ENCODE data around the gene TNFRSF4. TPM values are rescaled to one million over a fixed set of nuclear protein-coding genes. Genes with fewer than 3 reads are reported as not detected.
A peak's percentile ranks its signal among the peaks of the same experiment; 100 is the strongest.

The TNFRSF4 gene
- total and polyA plus RNA-seq, 2 of the 13 experiments (the other 11 are each of a cell fraction or from before 2014, with no cell fraction given) = not detected

DNA sequence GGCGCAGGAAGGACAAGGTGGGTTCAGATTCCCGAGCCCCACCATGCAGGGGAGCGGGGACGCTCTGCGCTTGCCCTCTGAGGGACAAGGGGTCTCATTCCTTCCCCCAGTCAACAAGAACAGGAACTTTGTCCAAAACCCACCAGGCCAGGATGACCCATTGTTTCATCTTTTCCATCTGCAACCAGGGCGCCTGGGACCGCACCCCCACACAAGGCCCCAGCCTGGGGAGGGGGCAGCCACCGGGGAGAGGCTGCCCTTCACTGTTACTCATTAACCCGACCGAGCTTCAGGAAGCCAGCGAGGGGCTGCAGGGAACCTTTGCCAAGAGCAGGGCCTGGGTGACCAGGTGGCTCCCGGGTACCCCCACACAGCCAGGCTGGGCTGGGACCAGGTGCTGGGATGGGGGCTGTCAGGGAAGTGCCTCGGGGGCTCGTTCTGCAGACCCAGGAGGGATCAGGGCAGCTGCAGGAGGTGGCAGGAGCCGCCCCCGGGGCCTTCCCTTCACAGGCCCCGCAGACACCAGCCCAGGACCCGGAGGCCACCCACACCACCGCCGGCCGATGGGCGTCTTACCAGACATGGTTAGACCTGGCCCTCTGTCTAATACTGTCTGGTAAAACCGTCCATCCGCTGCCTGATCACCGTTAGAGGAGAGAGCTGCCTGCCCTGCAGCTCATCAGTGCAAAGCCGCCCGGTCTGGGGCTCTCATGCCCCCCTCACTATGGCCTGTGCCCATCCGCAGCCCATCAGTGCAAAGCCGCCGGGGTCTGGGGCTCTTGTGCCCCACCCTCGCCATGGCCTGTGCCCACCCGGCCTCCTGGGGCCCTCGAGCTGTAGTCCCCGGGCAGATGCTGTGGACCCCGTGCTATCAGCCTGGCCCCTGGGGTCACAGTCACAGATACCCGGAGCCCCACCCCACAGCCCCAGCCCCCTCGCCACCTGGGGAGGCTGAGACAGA, 45.2 kb downstream of the TNFRSF4 start (continued):
- TF ChIP-seq ZNF543 (CRISPR knock-in tag; IDR thresholded peaks at IDR 0.05) (no peak), TCF7 (IDR thresholded peaks at IDR 0.05; ENCODE audit: low read depth) (no peak), REXO4 (CRISPR knock-in tag; IDR thresholded peaks at IDR 0.05; ENCODE audit: borderline replicate concordance) (no peak), ELF3 (CRISPR knock-in tag; IDR thresholded peaks at IDR 0.05) (no peak), ZNF644 (CRISPR knock-in tag; IDR thresholded peaks at IDR 0.05; ENCODE audit: low read depth) (no peak), ZNF552 (CRISPR knock-in tag; IDR thresholded peaks at IDR 0.05; ENCODE audit: borderline replicate concordance) (no peak), XRCC5 (optimal IDR thresholded peaks at IDR 0.05; ENCODE audit: low read length) (no peak), NFE2 (CRISPR knock-in tag; IDR thresholded peaks at IDR 0.05) (no peak), FOXJ3 (CRISPR knock-in tag; IDR thresholded peaks at IDR 0.05; ENCODE audit: borderline replicate concordance) (no peak), ZNF776 (CRISPR knock-in tag; IDR thresholded peaks at IDR 0.05) (no peak), ZNF674 (CRISPR knock-in tag; IDR thresholded peaks at IDR 0.05; ENCODE audit: low read depth) (no peak), RBM39 (IDR thresholded peaks at IDR 0.05; ENCODE audit: low read depth, low read length, poor library complexity, severe bottlenecking) (peak; percentile 64), ZNF251 (CRISPR knock-in tag; IDR thresholded peaks at IDR 0.05) (no peak), ADNP (CRISPR knock-in tag; IDR thresholded peaks at IDR 0.05) (no peak), ESRRA (CRISPR knock-in tag; IDR thresholded peaks at IDR 0.05; ENCODE audit: low read depth) (no peak)
- TF ChIP-seq, protein P1, sequence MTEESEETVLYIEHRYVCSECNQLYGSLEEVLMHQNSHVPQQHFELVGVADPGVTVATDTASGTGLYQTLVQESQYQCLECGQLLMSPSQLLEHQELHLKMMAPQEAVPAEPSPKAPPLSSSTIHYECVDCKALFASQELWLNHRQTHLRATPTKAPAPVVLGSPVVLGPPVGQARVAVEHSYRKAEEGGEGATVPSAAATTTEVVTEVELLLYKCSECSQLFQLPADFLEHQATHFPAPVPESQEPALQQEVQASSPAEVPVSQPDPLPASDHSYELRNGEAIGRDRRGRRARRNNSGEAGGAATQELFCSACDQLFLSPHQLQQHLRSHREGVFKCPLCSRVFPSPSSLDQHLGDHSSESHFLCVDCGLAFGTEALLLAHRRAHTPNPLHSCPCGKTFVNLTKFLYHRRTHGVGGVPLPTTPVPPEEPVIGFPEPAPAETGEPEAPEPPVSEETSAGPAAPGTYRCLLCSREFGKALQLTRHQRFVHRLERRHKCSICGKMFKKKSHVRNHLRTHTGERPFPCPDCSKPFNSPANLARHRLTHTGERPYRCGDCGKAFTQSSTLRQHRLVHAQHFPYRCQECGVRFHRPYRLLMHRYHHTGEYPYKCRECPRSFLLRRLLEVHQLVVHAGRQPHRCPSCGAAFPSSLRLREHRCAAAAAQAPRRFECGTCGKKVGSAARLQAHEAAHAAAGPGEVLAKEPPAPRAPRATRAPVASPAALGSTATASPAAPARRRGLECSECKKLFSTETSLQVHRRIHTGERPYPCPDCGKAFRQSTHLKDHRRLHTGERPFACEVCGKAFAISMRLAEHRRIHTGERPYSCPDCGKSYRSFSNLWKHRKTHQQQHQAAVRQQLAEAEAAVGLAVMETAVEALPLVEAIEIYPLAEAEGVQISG (CRISPR knock-in tag; IDR thresholded peaks at IDR 0.05) = no peak
- TF ChIP-seq, protein P2, sequence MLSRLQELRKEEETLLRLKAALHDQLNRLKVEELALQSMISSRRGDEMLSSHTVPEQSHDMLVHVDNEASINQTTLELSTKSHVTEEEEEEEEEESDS (CRISPR knock-in tag; IDR thresholded peaks at IDR 0.05; ENCODE audit: borderline replicate concordance) = no peak
- TF ChIP-seq, protein P3, sequence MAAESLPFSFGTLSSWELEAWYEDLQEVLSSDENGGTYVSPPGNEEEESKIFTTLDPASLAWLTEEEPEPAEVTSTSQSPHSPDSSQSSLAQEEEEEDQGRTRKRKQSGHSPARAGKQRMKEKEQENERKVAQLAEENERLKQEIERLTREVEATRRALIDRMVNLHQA (CRISPR knock-in tag; IDR thresholded peaks at IDR 0.05) = no peak
- TF ChIP-seq, protein P4, sequence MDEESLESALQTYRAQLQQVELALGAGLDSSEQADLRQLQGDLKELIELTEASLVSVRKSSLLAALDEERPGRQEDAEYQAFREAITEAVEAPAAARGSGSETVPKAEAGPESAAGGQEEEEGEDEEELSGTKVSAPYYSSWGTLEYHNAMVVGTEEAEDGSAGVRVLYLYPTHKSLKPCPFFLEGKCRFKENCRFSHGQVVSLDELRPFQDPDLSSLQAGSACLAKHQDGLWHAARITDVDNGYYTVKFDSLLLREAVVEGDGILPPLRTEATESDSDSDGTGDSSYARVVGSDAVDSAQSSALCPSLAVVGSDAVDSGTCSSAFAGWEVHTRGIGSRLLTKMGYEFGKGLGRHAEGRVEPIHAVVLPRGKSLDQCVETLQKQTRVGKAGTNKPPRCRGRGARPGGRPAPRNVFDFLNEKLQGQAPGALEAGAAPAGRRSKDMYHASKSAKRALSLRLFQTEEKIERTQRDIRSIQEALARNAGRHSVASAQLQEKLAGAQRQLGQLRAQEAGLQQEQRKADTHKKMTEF (CRISPR knock-in tag; IDR thresholded peaks at IDR 0.05) = no peak
- TF ChIP-seq, protein P5, sequence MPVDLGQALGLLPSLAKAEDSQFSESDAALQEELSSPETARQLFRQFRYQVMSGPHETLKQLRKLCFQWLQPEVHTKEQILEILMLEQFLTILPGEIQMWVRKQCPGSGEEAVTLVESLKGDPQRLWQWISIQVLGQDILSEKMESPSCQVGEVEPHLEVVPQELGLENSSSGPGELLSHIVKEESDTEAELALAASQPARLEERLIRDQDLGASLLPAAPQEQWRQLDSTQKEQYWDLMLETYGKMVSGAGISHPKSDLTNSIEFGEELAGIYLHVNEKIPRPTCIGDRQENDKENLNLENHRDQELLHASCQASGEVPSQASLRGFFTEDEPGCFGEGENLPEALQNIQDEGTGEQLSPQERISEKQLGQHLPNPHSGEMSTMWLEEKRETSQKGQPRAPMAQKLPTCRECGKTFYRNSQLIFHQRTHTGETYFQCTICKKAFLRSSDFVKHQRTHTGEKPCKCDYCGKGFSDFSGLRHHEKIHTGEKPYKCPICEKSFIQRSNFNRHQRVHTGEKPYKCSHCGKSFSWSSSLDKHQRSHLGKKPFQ (CRISPR knock-in tag; IDR thresholded peaks at IDR 0.05; ENCODE audit: insufficient replicate concordance) = no peak
- TF ChIP-seq, protein P6, sequence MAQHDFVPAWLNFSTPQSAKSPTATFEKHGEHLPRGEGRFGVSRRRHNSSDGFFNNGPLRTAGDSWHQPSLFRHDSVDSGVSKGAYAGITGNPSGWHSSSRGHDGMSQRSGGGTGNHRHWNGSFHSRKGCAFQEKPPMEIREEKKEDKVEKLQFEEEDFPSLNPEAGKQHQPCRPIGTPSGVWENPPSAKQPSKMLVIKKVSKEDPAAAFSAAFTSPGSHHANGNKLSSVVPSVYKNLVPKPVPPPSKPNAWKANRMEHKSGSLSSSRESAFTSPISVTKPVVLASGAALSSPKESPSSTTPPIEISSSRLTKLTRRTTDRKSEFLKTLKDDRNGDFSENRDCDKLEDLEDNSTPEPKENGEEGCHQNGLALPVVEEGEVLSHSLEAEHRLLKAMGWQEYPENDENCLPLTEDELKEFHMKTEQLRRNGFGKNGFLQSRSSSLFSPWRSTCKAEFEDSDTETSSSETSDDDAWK (CRISPR knock-in tag; IDR thresholded peaks at IDR 0.05) = no peak
